GM12865 (cell line): Measurements from ENCODE around the gene FOXJ3.

Source experiments
- DNase-seq: peaks from one replicate; pipeline ENCODE4 v3.0.0; 2010; ENCODE audit warnings: low read depth
- H3K4me3 ChIP-seq: 2 replicates; pipeline ENCODE4 v1.5.1; 2011; ENCODE audit warnings: mild to moderate bottlenecking, low read depth, low read length, control low read depth
- TF ChIP-seq, protein P1 (sequence below): IDR thresholded peaks from 2 replicates; pipeline ENCODE4 v1.5.1; 2011; ENCODE audit warnings: low read length, control low read depth, low read depth, inconsistent platforms; ENCODE audit not compliant: insufficient read depth; ENCODE audit errors: missing control alignments

Gene FOXJ3

DNA sequence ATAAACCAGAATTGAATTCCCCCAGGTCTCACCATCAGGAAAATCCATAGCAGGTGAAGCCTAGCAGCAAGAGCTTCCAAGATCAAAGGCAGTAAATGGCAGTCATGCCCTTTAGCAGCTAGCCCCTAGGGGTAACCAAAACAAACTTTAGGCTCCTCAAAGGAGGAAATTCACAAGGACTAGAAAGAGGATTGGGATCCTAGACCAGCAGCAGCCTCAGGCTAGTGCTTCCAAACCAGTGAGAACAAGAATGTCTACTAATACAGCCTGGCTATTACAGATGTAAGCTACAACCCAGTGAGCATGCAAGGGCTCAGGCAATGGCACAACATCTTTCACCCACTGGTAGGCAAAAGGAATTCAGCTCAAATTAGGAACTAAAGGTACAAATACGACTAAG lies 34.4 kb upstream of the FOXJ3 start:
- DNase-seq, result no peak
- H3K4me3 ChIP-seq, result no peak overlapping the region
- TF ChIP-seq, protein P1, sequence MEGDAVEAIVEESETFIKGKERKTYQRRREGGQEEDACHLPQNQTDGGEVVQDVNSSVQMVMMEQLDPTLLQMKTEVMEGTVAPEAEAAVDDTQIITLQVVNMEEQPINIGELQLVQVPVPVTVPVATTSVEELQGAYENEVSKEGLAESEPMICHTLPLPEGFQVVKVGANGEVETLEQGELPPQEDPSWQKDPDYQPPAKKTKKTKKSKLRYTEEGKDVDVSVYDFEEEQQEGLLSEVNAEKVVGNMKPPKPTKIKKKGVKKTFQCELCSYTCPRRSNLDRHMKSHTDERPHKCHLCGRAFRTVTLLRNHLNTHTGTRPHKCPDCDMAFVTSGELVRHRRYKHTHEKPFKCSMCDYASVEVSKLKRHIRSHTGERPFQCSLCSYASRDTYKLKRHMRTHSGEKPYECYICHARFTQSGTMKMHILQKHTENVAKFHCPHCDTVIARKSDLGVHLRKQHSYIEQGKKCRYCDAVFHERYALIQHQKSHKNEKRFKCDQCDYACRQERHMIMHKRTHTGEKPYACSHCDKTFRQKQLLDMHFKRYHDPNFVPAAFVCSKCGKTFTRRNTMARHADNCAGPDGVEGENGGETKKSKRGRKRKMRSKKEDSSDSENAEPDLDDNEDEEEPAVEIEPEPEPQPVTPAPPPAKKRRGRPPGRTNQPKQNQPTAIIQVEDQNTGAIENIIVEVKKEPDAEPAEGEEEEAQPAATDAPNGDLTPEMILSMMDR, result no peak

DNA sequence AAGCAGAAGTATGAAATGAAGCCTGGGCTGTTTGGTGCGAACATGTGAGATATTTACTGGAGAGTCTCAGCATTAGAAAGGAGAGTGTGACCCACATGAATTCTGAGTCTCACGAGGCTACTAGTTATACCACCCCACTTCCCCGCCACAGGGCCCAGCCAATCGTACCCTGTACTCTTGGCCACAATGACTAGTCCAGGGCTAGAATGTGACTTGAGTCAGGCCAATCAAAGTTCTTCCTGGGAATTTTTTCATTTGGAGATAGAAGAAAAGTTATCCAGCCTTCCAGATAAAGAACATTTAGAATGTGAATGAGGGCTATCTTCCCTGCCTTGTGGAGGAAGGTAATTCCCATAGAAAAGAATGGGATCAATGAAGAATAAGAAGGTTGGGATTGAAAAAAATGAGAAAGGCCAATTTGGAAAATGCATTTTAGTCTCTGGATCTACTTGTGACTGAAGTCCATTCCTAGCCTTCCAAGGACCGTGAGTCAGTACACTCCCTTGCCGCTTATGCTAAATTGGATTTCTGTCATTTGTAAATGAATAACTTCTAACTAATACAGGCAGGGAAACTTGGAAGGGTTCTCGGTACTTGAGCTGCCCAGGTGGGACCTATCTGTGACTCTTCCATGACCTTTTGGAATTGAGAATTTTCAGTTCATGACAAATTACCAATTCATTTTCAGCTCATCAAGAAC lies 33.2 kb upstream of the FOXJ3 start:
- DNase-seq, result no peak

DNA sequence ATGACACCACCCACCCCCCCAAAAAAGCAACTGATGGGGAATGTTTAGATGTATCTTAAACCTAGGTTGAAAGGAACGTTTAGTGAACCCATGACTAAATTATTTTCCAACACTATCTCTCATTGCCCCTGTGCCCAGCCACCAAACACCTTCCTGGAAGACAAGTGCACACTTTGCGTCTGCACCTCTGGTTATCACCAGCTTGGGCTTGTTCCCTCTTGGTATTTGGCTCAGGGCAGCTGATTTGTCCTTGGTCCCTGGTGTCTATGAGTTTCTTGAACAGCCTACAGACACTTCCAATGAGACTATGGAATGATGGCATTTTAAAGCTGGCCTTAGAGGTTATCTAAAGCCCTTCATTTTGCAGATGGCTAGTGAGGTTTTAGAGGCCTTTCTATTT lies 30.1 kb upstream of the FOXJ3 start:
- H3K4me3 ChIP-seq, result no peak overlapping the region
- TF ChIP-seq, protein P1, result no peak
- no peak for DNase-seq

More for the DNA sequence above, 33.2 kb upstream of the FOXJ3 start:
- TF ChIP-seq, protein P1, result no peak
- H3K4me3 ChIP-seq, result no peak overlapping the region

DNA sequence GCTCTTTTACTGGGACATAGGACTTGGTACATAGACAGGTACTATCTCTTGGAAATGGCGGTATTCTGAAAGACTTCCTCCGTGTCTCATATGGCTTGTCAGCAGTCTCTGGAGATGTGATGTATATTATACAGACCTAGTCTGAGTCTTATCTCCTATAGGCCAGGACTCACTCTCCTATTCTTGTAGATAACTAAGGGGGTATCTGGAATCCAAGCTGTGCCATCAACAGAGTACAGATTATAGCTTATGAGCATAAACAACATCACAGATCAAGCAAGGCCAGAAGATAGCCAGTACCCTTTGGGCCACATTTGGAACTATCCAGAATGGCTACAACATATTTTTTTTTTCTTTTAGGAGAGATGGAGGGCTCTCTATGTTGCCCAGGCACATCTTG lies 29.5 kb upstream of the FOXJ3 start:
- TF ChIP-seq, protein P1, result no peak
- H3K4me3 ChIP-seq, result no peak overlapping the region
- DNase-seq, result no peak

DNA sequence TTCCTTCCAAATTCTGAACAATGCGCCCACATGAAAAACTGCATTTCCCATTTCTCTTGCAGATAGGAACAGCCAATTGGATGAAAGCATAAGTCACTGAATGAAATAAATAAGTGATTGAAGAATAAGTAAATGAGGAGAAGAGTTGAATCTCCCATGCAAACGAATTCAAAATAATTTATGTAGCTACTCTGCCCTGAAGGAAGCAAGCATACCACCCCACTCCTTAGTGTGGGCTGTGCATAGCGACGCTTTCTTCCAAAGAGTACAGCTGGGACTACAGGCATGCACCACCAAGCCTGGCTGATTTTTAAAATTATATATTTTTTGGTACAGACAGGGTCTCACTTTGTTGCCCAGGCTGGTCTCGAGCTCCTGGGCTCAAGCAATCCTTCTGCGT lies 29.1 kb upstream of the FOXJ3 start:
- no peak for DNase-seq
- TF ChIP-seq, protein P1, result no peak
- no peak overlapping the region for H3K4me3 ChIP-seq

DNA sequence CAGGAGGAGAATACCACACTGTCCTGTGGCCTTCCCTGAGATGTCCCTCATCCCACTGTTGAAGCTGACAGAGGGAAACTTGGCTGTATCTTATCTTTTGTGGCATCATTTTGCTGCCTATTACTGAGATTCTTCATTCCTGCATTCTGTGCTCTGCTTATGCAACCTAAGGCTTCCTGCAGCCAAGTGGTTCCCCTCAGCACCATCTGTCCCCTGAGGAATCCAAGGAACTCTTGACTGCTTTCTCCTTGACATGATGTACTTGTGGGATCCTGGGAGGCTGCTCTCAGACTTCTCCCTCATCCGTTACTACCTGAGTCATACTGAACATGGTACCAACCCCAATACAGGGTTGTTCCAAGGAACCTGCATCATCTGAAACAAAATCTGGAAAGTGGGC lies 24.4 kb upstream of the FOXJ3 start:
- TF ChIP-seq, protein P1, result no peak
- no peak overlapping the region for H3K4me3 ChIP-seq
- no peak for DNase-seq

DNA sequence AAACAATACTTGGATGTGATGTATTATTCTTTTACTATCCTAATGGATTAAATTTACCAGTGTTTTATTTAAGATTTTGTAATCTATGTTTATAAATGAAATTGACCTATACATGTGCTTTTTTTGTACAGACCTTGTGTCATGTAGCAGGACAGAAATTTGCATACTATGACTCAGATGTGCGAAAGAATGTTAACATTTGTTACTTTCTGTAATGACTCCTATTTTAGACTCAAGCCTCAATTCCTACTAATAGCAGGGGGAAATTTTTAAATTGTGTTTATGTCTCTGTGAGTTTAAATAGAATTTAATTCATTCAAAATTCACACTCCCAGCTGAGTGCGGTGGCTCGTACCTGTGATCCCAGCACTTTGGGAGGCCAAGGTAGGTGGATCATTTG lies 23.8 kb upstream of the FOXJ3 start:
- TF ChIP-seq, protein P1, result no peak
- no peak overlapping the region for H3K4me3 ChIP-seq
- peak; percentile 30 for DNase-seq
